Measurements from ENCODE around the gene TSHZ1. TPM values are rescaled to one million over a fixed set of nuclear protein-coding genes. Genes with fewer than 3 reads are reported as not detected.

The TSHZ1 gene
- total and polyA plus RNA-seq, 7 donors, result 2.0 to 10.5 (median 9.7) TPM

DNA sequence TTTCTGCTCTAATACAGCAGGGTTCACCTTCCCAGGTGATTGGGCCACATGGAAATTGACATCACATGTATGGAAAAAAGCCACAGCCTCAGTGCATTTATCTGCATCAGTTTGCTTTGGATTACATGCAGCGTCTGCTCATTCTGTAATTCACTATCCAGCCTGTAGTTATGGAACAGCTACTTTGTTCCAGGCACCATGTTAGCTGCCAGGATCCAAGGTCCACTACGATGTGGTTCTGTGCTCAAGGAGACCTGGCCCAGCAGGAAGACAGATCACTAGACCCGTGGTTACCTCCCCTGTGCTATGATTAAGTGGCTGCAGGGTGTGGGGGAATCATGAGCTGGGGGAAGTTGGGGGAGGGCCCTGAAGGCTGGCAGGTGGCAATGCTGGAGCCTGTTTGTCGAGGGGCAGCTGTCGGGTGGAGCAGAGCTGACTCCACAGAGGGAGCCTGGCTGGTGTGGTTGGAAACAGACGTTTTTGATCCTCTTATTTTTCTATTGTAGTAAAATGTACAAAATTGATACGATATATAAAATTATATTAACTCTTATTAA is 58.6 kb downstream of the TSHZ1 start:
- H3K27me3 ChIP-seq (ENCODE audit: insufficient read depth in 3 of 3, low read length in 2 of 3), result no peaks in the 10 kb centered on the region
- no peak overlapping the region for H3K4me3 ChIP-seq
- peaks cover 36% of the 10 kb centered on the region for H3K4me1 ChIP-seq
- no peak overlapping the region for H3K27ac ChIP-seq
- H3K36me3 ChIP-seq (ENCODE audit: insufficient read depth in 1 of 2, low read depth in 1 of 2), result no peaks in the 10 kb centered on the region
- intact Hi-C loops (cut with DNase I), result no loop called here
- TF ChIP-seq, protein P1, sequence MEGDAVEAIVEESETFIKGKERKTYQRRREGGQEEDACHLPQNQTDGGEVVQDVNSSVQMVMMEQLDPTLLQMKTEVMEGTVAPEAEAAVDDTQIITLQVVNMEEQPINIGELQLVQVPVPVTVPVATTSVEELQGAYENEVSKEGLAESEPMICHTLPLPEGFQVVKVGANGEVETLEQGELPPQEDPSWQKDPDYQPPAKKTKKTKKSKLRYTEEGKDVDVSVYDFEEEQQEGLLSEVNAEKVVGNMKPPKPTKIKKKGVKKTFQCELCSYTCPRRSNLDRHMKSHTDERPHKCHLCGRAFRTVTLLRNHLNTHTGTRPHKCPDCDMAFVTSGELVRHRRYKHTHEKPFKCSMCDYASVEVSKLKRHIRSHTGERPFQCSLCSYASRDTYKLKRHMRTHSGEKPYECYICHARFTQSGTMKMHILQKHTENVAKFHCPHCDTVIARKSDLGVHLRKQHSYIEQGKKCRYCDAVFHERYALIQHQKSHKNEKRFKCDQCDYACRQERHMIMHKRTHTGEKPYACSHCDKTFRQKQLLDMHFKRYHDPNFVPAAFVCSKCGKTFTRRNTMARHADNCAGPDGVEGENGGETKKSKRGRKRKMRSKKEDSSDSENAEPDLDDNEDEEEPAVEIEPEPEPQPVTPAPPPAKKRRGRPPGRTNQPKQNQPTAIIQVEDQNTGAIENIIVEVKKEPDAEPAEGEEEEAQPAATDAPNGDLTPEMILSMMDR (IDR thresholded peaks at IDR 0.05), result no peak
- 30 to 57% (median 40%) methylated on average over 7 of the region's 7 CpGs for WGBS, 3 donors
- ATAC-seq (peak; percentile 48 to 60 (median 52)), DNase-seq (no peak)
- no peaks in the 10 kb centered on the region for H3K9me3 ChIP-seq

DNA sequence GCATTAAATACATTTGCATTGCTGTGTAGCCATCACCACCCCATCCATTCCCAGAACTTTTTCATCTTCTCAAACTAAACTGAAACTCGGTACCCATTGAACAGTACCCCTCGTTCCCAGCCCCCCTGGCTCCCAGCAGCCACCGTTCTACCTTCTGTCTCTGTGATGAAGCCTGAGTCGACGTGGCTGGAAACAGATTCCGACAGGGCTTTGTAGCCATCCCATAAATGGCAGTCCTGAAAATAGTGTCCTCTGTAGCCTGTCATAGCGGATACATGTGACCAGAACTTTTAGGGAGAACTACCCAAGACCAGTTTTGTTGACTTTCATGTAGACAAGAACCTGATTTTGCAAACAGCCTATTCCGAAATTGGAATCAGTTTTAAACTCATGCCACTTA is 59.1 kb downstream of the TSHZ1 start:
- H3K4me3 ChIP-seq, result no peak overlapping the region
- ATAC-seq (peak in 3 of 4 donors; percentile 40 to 75 (median 60)), DNase-seq (no peak)
- H3K27ac ChIP-seq, result no peak overlapping the region
- peaks cover 31% of the 10 kb centered on the region for H3K4me1 ChIP-seq
- TF ChIP-seq, protein P1 (IDR thresholded peaks at IDR 0.05), result no peak
- no peaks in the 10 kb centered on the region for H3K36me3 ChIP-seq (ENCODE audit: insufficient read depth in 1 of 2, low read depth in 1 of 2)
- WGBS, 3 donors, result 46 to 70% (median 49%) methylated on average over 8 of the region's 8 CpGs
- H3K9me3 ChIP-seq, result no peaks in the 10 kb centered on the region
- intact Hi-C loops (cut with DNase I), result no loop called here
- no peaks in the 10 kb centered on the region for H3K27me3 ChIP-seq (ENCODE audit: insufficient read depth in 3 of 3, low read length in 2 of 3)

DNA sequence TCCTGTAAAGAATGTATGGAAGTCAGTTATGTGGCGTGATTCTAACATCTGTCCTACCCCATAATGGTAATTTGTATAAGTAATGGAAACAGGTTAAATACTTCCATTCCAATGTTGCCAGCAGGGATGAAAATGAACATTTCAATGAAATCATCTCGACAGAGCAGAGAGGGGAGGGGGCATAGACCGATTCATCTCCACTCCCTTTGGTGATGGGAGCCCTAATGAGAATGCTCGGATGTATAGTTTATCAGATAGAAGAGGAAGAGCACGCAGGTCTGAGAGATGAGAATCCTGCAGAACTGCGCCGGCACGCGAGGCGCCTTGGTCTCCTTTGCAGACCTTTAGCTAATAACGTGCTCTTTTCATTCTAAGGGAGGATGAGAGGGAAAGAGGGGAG is 61.4 kb downstream of the TSHZ1 start:
- Histone ChIP-seq H3K4me1 (peaks cover 42% of the 10 kb centered on the region), H3K4me3 (no peak overlapping the region), H3K36me3 (ENCODE audit: insufficient read depth in 1 of 2, low read depth in 1 of 2) (no peaks in the 10 kb centered on the region), H3K27me3 (ENCODE audit: insufficient read depth in 3 of 3, low read length in 2 of 3) (no peaks in the 10 kb centered on the region), H3K9me3 (no peaks in the 10 kb centered on the region), H3K27ac (no peak overlapping the region)
- intact Hi-C loops (cut with DNase I), result no loop called here
- ATAC-seq (no peak), DNase-seq (no peak)
- WGBS, 3 donors, result 94% methylated on average over 11 of the region's 11 CpGs
- TF ChIP-seq, protein P1 (IDR thresholded peaks at IDR 0.05), result no peak

DNA sequence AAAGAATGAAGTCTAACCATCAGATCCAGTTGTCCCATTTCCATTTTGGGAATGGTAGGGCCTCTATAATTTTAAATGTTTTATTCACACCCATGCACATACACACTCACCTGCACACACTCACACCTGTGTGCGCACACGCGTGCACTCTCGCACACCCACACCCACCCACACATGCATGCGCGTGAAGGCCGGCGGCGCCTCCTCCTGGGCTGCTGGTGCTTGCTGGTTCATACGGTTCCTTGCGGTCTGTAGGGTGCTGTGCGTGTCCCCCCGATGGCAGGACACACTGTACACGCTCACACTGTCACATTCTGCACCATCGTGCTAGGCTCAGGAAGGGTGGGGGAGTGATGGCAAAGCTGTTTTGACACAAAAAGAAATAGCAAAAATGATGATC is 63.2 kb downstream of the TSHZ1 start:
- TF ChIP-seq, protein P1 (IDR thresholded peaks at IDR 0.05), result no peak
- no peak for DNase-seq
- no peak for ATAC-seq
- Histone ChIP-seq H3K9me3 (no peaks in the 10 kb centered on the region), H3K27me3 (ENCODE audit: insufficient read depth in 3 of 3, low read length in 2 of 3) (no peaks in the 10 kb centered on the region), H3K4me1 (peaks cover 35% of the 10 kb centered on the region), H3K36me3 (ENCODE audit: insufficient read depth in 1 of 2, low read depth in 1 of 2) (no peaks in the 10 kb centered on the region), H3K27ac (no peak overlapping the region), H3K4me3 (no peak overlapping the region)
- intact Hi-C loops (cut with DNase I), result no loop called here
- 98% methylated on average over 15 of the region's 15 CpGs for WGBS, 3 donors

DNA sequence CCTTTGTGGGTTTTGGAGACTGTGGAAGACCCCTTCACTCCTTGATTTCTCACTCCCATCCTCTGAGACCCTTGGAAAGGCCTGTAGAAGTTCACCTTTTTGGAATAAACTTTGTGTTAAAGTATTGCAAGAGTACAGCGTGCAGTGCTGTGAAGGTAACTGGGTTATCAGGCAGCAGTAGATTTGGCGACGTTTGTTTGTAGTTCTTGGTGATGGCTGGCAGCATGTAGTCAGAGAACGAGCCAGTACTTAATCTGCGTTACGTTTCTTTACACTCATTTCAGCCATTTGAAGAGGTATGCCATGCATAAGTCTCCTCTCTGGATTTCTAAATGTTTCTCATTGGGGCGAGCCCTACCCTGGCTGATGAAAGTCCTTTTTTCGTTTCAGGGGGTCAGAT is 64.6 kb downstream of the TSHZ1 start:
- no peaks in the 10 kb centered on the region for H3K9me3 ChIP-seq
- ATAC-seq (no peak), DNase-seq (no peak)
- no peaks in the 10 kb centered on the region for H3K27me3 ChIP-seq (ENCODE audit: insufficient read depth in 3 of 3, low read length in 2 of 3)
- H3K36me3 ChIP-seq (ENCODE audit: insufficient read depth in 1 of 2, low read depth in 1 of 2), result no peaks in the 10 kb centered on the region
- no peak overlapping the region for H3K27ac ChIP-seq
- 85 to 96% (median 88%) methylated on average over 8 of the region's 8 CpGs for WGBS, 3 donors
- TF ChIP-seq, protein P1 (IDR thresholded peaks at IDR 0.05), result no peak
- H3K4me3 ChIP-seq, result no peak overlapping the region
- peaks cover 24% of the 10 kb centered on the region for H3K4me1 ChIP-seq
- intact Hi-C loops (cut with DNase I), result no loop called here

Data from psoas muscle (tissue), 8 donors.